Esophagus squamous epithelium (tissue), 4 donors: Measurements from ENCODE around the gene TBX6.

ENCODE experiments used
- CTCF ChIP-seq, 6 experiments: fragments of 450-650 bp in 4 of 6; fragments of 200-600 bp in 2 of 6; sonication (generic) in 2 of 6; IDR thresholded peaks; one replicate each; pipeline ENCODE4 v1.5.1; 2016 to 2019; ENCODE audit warnings: antibody characterized with exemption in 6 of 6, mild to moderate bottlenecking in 4 of 6, moderate library complexity in 4 of 6
- POLR2A ChIP-seq, 4 donors: fragments of 450-650 bp; IDR thresholded peaks; one replicate each; pipeline ENCODE4 v1.6.1; 2017; ENCODE audit warnings: antibody characterized with exemption in 4 of 4, mild to moderate bottlenecking in 4 of 4, moderate library complexity in 3 of 4

- TF ChIP-seq POLR2A (IDR thresholded peaks at IDR 0.05), result no peak
- no peak for TF ChIP-seq CTCF (IDR thresholded peaks at IDR 0.05)
These were observed 6.5 kb downstream of the TBX6 start for GRCh38 chr16:30085247-30085646.
